ENCODE measurements around the gene NTSR1.

- TF ChIP-seq CTCF (IDR thresholded peaks at IDR 0.05; ENCODE audit: low read depth, low read length) (no peak), EZH2phosphoT487 (IDR thresholded peaks at IDR 0.05; ENCODE audit: low read depth) (no peak)
Observed at GRCh38 chr20:62768234-62768546, 59.6 kb downstream of the NTSR1 start.

All from OCI-LY3 (cell line).